OCI-LY3 (cell line): ENCODE results near the gene AP4S1.
"Not testable (repeated sequence)": the region's sequence is repeated elsewhere in the genome, so short reads cannot be mapped to it uniquely, and the experiment has no call there.

Experiments used
- H2AFZ ChIP-seq: fragments of 200-600, 300-600 bp; shearing (Covaris generic); 2 replicates; pipeline ENCODE4 v1.6.0; 2014; ENCODE audit warnings: antibody characterized with exemption, low read depth, low read length
- H3K27ac ChIP-seq: fragments of 200-600, 300-600 bp; sonication (generic); 2 replicates; pipeline ENCODE4 v1.5.1; 2014; ENCODE audit warnings: mild to moderate bottlenecking, low read length, moderate library complexity, mixed read lengths
- H3K27me3 ChIP-seq: fragments of 200-600, 300-600 bp; sonication (generic); 2 replicates; pipeline ENCODE4 v1.6.1; 2014; ENCODE audit warnings: low read depth, low read length, mixed read lengths
- H3K36me3 ChIP-seq: fragments of 200-600, 300-600 bp; sonication (generic); replicated peaks from 2 replicates; pipeline ENCODE3; 2014; ENCODE audit warnings: low read depth, low read length, mixed read lengths
- H3K4me1 ChIP-seq: fragments of 300-600, 200-600 bp; sonication (generic); 2 replicates; pipeline ENCODE4 v1.6.1; 2014; ENCODE audit warnings: low read length, mixed read lengths
- H3K4me2 ChIP-seq: fragments of 200-600, 300-600 bp; sonication (generic); 2 replicates; pipeline ENCODE4 v1.6.1; 2014; ENCODE audit warnings: low read length, mixed read lengths
- H3K4me3 ChIP-seq: fragments of 300-600, 200-600 bp; sonication (generic); 2 replicates; pipeline ENCODE4 v1.5.1; 2014; ENCODE audit warnings: antibody characterized with exemption, mild to moderate bottlenecking, low read length, moderate library complexity
- H3K79me2 ChIP-seq: fragments of 300-600, 200-600 bp; shearing (Covaris generic); 2 replicates; pipeline ENCODE4 v1.6.1; 2014; ENCODE audit warnings: mild to moderate bottlenecking, low read length, mixed read lengths
- H3K9ac ChIP-seq: fragments of 300-600, 200-600 bp; shearing (Covaris generic); 2 replicates; pipeline ENCODE4 v1.6.0; 2014; ENCODE audit warnings: mild to moderate bottlenecking, low read length, moderate library complexity
- H3K9me3 ChIP-seq: fragments of 200-600, 300-600 bp; shearing (Covaris generic); 2 replicates; pipeline ENCODE4 v1.6.1; 2014; ENCODE audit warnings: low read length, mixed read lengths; ENCODE audit not compliant: insufficient read depth
- H4K20me1 ChIP-seq: fragments of 200-600, 300-600 bp; sonication (generic); 2 replicates; pipeline ENCODE4 v1.6.1; 2016; ENCODE audit warnings: low read length, mixed read lengths; ENCODE audit not compliant: insufficient read depth
- EZH2phosphoT487 ChIP-seq: fragments of 200-600 bp; shearing (Covaris generic); IDR thresholded peaks from 2 replicates; pipeline ENCODE4 v1.6.1; 2018; ENCODE audit warnings: antibody characterized with exemption, mixed run types, low read depth
- TF ChIP-seq, protein P1 (sequence below): fragments of 200-600, 300-600 bp; sonication (generic); IDR thresholded peaks from 2 replicates; pipeline ENCODE4 v1.5.1; 2014; ENCODE audit warnings: antibody characterized with exemption, low read length, low read depth

Gene AP4S1

DNA sequence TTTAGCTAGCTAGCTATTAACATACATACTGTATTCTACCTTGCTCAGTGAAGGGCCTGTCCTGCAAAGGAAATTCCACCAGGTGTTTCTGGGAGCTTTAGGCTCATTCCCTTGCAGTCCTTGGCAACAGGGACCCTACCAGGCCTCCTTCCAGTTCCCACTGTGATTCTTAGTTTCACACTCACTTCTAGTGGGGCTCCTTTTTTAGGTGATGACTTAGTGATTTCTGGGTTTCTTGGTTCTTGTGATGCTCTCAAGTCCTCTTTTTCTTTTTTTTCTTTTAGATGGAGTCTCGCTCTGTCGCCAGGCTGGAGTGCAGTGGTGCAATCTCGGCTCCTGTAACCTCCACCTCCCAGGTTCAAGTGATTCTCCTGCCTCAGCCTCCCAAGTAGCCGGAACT is 11.1 kb downstream of the AP4S1 start:
- no peak overlapping the region for H3K27ac ChIP-seq

DNA sequence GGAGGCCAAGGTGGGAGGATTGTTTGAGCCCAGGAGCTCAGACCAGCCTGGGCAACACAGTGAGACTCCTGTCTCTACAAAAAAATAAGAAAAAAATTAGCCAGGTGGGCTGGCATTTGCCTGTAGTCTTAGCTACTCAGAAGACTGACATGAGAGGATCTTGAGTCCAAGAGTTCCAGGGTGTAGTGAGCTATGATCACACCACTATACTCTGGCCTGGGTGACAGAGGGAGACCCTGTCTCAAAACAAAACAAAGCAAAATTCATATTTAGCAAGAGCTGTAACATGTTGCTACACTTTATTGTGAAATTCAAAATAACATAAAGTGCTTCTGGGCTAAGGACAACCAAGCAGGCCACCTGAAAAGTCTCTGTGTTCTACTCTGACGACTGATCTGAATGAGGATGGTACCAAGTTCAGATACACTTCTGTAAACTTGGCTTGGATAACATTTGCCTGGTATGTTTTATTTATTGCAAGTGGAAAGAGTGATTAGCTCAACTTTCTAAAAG is 12.3 kb downstream of the AP4S1 start:
- Histone ChIP-seq H3K27ac (no peak overlapping the region), H3K4me3 (no peak overlapping the region), H3K9ac (no peak overlapping the region), H2AFZ (no peak overlapping the region), H3K36me3 (no peaks in the 10 kb centered on the region), H3K4me1 (no peaks in the 10 kb centered on the region), H3K9me3 (no peaks in the 10 kb centered on the region), H4K20me1 (no peaks in the 10 kb centered on the region), H3K79me2 (no peaks in the 10 kb centered on the region), H3K4me2 (no peak overlapping the region), H3K27me3 (no peaks in the 10 kb centered on the region)
- TF ChIP-seq, protein P1, sequence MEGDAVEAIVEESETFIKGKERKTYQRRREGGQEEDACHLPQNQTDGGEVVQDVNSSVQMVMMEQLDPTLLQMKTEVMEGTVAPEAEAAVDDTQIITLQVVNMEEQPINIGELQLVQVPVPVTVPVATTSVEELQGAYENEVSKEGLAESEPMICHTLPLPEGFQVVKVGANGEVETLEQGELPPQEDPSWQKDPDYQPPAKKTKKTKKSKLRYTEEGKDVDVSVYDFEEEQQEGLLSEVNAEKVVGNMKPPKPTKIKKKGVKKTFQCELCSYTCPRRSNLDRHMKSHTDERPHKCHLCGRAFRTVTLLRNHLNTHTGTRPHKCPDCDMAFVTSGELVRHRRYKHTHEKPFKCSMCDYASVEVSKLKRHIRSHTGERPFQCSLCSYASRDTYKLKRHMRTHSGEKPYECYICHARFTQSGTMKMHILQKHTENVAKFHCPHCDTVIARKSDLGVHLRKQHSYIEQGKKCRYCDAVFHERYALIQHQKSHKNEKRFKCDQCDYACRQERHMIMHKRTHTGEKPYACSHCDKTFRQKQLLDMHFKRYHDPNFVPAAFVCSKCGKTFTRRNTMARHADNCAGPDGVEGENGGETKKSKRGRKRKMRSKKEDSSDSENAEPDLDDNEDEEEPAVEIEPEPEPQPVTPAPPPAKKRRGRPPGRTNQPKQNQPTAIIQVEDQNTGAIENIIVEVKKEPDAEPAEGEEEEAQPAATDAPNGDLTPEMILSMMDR = no peak
- TF ChIP-seq EZH2phosphoT487 = no peak

More for the DNA sequence above, 11.1 kb downstream of the AP4S1 start:
- Histone ChIP-seq H3K9ac (no peak overlapping the region), H3K4me1 (peaks cover 2% of the 10 kb centered on the region), H3K4me3 (no peak overlapping the region), H2AFZ (no peak overlapping the region), H3K36me3 (no peaks in the 10 kb centered on the region), H3K4me2 (no peak overlapping the region), H3K27me3 (no peaks in the 10 kb centered on the region), H4K20me1 (no peaks in the 10 kb centered on the region), H3K79me2 (no peaks in the 10 kb centered on the region), H3K9me3 (no peaks in the 10 kb centered on the region)
- no peak for TF ChIP-seq EZH2phosphoT487
- TF ChIP-seq, protein P1 = no peak

GRCh38 chr14:31038521-31039166 is 13.2 kb downstream of the AP4S1 start:
- no peaks in the 10 kb centered on the region for H4K20me1 ChIP-seq
- no peaks in the 10 kb centered on the region for H3K36me3 ChIP-seq
- H3K4me1 ChIP-seq = no peaks in the 10 kb centered on the region
- no peak overlapping the region for H3K4me3 ChIP-seq
- no peak overlapping the region for H3K27ac ChIP-seq
- H2AFZ ChIP-seq = no peak overlapping the region
- no peak overlapping the region for H3K4me2 ChIP-seq
- no peaks in the 10 kb centered on the region for H3K9me3 ChIP-seq
- no peak for TF ChIP-seq EZH2phosphoT487
- TF ChIP-seq, protein P1 = no peak
- no peaks in the 10 kb centered on the region for H3K27me3 ChIP-seq
- H3K79me2 ChIP-seq = no peaks in the 10 kb centered on the region
- no peak overlapping the region for H3K9ac ChIP-seq

DNA sequence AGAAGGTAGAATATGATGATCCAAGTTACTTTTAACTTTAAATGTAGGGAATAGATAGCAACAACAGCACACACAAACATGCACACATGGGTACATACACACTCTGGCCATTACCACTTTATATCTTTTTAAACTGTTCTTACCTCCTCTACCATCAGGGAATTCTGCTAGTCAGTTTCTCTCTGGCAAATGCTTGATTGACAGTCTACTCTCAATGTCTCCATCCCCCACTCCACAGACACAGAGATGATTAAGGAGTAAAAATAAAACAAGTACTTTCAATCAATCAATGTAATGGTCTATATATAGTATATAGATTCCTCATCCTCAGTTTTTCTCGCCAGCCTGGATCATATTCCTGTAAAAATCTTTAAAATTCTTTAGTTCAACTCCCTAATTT is 16.9 kb downstream of the AP4S1 start:
- Histone ChIP-seq H4K20me1 (no peaks in the 10 kb centered on the region), H3K9ac (no peak overlapping the region), H3K9me3 (no peaks in the 10 kb centered on the region), H3K4me2 (no peak overlapping the region), H3K27ac (no peak overlapping the region), H3K4me3 (no peak overlapping the region), H3K79me2 (no peaks in the 10 kb centered on the region), H3K36me3 (no peaks in the 10 kb centered on the region), H2AFZ (no peak overlapping the region), H3K4me1 (no peaks in the 10 kb centered on the region), H3K27me3 (no peaks in the 10 kb centered on the region)
- TF ChIP-seq, protein P1 = no peak
- no peak for TF ChIP-seq EZH2phosphoT487

GRCh38 chr14:31042893-31043292 is 17.4 kb downstream of the AP4S1 start:
- not testable (repeated sequence) for H3K79me2 ChIP-seq, H3K4me1 ChIP-seq, H3K9ac ChIP-seq, H3K4me3 ChIP-seq, H3K36me3 ChIP-seq, H3K27me3 ChIP-seq, H4K20me1 ChIP-seq, H3K27ac ChIP-seq, H3K9me3 ChIP-seq, H2AFZ ChIP-seq, H3K4me2 ChIP-seq
